ENCODE data around the gene FNBP1L.

DNA sequence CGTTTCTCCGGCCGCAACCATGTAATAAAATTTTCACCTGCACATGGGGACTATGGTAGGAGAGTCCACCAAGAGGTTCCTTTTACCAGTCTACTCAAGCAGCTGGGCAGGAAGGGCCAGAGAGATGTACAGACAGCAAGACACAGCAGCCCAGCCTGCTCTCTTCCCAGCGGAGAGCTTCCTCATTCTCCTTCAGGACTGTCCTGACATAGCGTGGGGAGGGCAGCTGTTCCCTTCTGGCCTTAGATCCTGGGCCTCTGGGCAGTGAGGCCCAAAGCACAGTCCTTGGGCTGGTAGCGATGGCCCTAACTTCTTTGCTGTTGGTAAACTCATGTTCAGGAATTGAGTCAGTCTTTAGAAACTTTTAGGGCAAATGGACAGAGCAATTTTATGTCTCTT lies 144.6 kb downstream of the FNBP1L start:
- TF ChIP-seq, protein P1, sequence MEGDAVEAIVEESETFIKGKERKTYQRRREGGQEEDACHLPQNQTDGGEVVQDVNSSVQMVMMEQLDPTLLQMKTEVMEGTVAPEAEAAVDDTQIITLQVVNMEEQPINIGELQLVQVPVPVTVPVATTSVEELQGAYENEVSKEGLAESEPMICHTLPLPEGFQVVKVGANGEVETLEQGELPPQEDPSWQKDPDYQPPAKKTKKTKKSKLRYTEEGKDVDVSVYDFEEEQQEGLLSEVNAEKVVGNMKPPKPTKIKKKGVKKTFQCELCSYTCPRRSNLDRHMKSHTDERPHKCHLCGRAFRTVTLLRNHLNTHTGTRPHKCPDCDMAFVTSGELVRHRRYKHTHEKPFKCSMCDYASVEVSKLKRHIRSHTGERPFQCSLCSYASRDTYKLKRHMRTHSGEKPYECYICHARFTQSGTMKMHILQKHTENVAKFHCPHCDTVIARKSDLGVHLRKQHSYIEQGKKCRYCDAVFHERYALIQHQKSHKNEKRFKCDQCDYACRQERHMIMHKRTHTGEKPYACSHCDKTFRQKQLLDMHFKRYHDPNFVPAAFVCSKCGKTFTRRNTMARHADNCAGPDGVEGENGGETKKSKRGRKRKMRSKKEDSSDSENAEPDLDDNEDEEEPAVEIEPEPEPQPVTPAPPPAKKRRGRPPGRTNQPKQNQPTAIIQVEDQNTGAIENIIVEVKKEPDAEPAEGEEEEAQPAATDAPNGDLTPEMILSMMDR (IDR thresholded peaks at IDR 0.05): no peak
- no peak for TF ChIP-seq EZH2 (IDR thresholded peaks at IDR 0.05; ENCODE audit: borderline replicate concordance, insufficient read depth, low read depth, low read length, poor library complexity, severe bottlenecking)
